ENCODE data around the gene MSANTD7. TPM values are rescaled to one million over a fixed set of nuclear protein-coding genes. Genes with fewer than 3 reads are reported as not detected.

MSANTD7 gene
- total RNA-seq, 1 experiment from 2014 or later: 25.9 TPM

GRCh38 chr10:14880229-14880628 is 42.1 kb downstream of the MSANTD7 start:
- DNase-seq (ENCODE audit: low read depth): no peak

GRCh38 chr10:14884082-14884481 is 46.0 kb downstream of the MSANTD7 start:
- DNase-seq (ENCODE audit: low read depth): no peak

Other genes starting within 250 kb of the MSANTD7 start
- gene FAM107B, start 63.4 kb upstream of the MSANTD7 start, total RNA-seq (2014; rRNA removed; shearing (Covaris generic)): 9.8 and 11.2 TPM in 2 replicates
- 0.10 and 0.77 TPM in 2 replicates for gene CDNF, start 269 bp upstream of the MSANTD7 start, total RNA-seq (2014; rRNA removed; shearing (Covaris generic))
- gene HSPA14, start within 50 bp of the MSANTD7 start, total RNA-seq (2014; rRNA removed; shearing (Covaris generic)): 32.3 and 33.0 TPM in 2 replicates
- 26.4 and 36.1 TPM in 2 replicates for gene SUV39H2, start 40.6 kb downstream of the MSANTD7 start, total RNA-seq (2014; rRNA removed; shearing (Covaris generic))
- gene DCLRE1C, start 115.8 kb downstream of the MSANTD7 start, total RNA-seq (2014; rRNA removed; shearing (Covaris generic)): 4.6 and 10.4 TPM in 2 replicates
- not detected in 2 replicates for gene MEIG1, start 121.1 kb downstream of the MSANTD7 start, total RNA-seq (2014; rRNA removed; shearing (Covaris generic))
- not detected in 2 replicates for gene OLAH, start 205.6 kb downstream of the MSANTD7 start, total RNA-seq (2014; rRNA removed; shearing (Covaris generic))

Data from HT1080 (cell line).